ENCODE results near the gene KCNMB2. TPM values are rescaled to one million over a fixed set of nuclear protein-coding genes. Genes with fewer than 3 reads are reported as not detected.

The KCNMB2 gene
- total and polyA plus RNA-seq, 2 experiments from 2014 or later: 2.4 TPM; not detected in 1

DNA sequence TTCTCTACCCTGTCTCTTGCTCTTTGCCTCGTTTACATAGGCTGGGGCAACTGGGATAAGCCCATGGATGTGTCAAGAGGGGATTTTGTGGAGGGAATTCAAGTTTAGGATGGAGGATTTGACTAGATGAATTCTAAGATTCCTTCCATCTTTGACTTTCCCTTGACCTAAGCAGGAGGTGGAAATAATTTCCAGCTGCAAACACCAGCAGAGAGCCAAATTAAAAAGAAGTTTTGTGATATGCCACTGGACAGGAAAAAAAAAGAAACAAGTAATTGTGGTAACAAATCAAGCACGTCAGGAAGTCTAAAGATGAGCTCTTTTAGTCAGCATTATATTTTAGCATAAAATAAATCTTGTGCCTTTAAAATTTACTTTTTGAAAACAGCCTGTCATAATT, 49.8 kb downstream of the KCNMB2 start:
- 63% methylated on average over 2 of the region's 2 CpGs for WGBS (ENCODE audit: low lambda C conversion rate, missing lambda C conversion rate)
- Histone ChIP-seq H3K36me3 (replicated peaks; ENCODE audit: insufficient read depth, low read depth) (no peaks in the 10 kb centered on the region), H3K4me1 (ENCODE audit: insufficient read depth) (no peaks in the 10 kb centered on the region)

DNA sequence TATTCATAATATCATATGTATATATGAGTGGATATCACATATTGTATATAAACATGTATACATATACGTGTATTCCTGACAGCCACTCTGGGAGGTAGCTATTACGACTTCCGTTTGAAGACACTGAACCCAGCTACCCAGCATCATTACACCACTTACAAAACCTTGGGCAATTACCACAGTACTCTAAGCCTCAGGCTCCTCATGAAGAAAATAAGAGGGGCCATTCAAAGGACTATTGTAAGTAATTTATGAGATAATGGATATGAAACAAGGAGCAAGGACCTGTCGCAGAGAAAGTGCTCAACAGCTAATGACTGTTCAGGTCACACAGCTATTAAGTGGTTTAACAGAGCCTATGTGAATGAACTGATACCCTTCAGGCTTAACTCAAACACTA, 52.4 kb downstream of the KCNMB2 start:
- Histone ChIP-seq H3K4me1 (ENCODE audit: insufficient read depth) (no peaks in the 10 kb centered on the region), H3K9me3 (ENCODE audit: low read depth) (no peaks in the 10 kb centered on the region), H3K36me3 (replicated peaks; ENCODE audit: insufficient read depth, low read depth) (no peaks in the 10 kb centered on the region), H2AFZ (no peak overlapping the region), H3K27me3 (no peaks in the 10 kb centered on the region), H3K79me2 (no peaks in the 10 kb centered on the region), H4K20me1 (ENCODE audit: insufficient read depth, poor library complexity, severe bottlenecking) (no peaks in the 10 kb centered on the region), H3K4me2 (no peak overlapping the region), H3K4me3 (no peak overlapping the region), H3K27ac (no peak overlapping the region), H3K9me2 (replicated peaks; ENCODE audit: insufficient read depth) (no peaks in the 10 kb centered on the region)
- WGBS (ENCODE audit: low lambda C conversion rate, missing lambda C conversion rate): 63% methylated on average over 4 of the region's 4 CpGs
- TF ChIP-seq EZH2 (IDR thresholded peaks at IDR 0.05; ENCODE audit: borderline replicate concordance): no peak
- TF ChIP-seq, protein P1, sequence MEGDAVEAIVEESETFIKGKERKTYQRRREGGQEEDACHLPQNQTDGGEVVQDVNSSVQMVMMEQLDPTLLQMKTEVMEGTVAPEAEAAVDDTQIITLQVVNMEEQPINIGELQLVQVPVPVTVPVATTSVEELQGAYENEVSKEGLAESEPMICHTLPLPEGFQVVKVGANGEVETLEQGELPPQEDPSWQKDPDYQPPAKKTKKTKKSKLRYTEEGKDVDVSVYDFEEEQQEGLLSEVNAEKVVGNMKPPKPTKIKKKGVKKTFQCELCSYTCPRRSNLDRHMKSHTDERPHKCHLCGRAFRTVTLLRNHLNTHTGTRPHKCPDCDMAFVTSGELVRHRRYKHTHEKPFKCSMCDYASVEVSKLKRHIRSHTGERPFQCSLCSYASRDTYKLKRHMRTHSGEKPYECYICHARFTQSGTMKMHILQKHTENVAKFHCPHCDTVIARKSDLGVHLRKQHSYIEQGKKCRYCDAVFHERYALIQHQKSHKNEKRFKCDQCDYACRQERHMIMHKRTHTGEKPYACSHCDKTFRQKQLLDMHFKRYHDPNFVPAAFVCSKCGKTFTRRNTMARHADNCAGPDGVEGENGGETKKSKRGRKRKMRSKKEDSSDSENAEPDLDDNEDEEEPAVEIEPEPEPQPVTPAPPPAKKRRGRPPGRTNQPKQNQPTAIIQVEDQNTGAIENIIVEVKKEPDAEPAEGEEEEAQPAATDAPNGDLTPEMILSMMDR (IDR thresholded peaks at IDR 0.05; ENCODE audit: poor library complexity): no peak
- TF ChIP-seq EZH2phosphoT487 (IDR thresholded peaks at IDR 0.05; ENCODE audit: low read depth, severe bottlenecking, unreplicated experiment): no peak
- no peak for DNase-seq (ENCODE audit: low spot score)

More for the DNA sequence above, 49.8 kb downstream of the KCNMB2 start:
- no peaks in the 10 kb centered on the region for H4K20me1 ChIP-seq (ENCODE audit: insufficient read depth, poor library complexity, severe bottlenecking)
- TF ChIP-seq EZH2 (IDR thresholded peaks at IDR 0.05; ENCODE audit: borderline replicate concordance) (no peak), EZH2phosphoT487 (IDR thresholded peaks at IDR 0.05; ENCODE audit: low read depth, severe bottlenecking, unreplicated experiment) (no peak)
- TF ChIP-seq, protein P1 (IDR thresholded peaks at IDR 0.05; ENCODE audit: poor library complexity): no peak
- H3K9me2 ChIP-seq (replicated peaks; ENCODE audit: insufficient read depth): no peaks in the 10 kb centered on the region
- no peak for DNase-seq (ENCODE audit: low spot score)
- H2AFZ ChIP-seq: no peak overlapping the region
- H3K4me2 ChIP-seq: no peak overlapping the region
- H3K27me3 ChIP-seq: no peaks in the 10 kb centered on the region
- H3K79me2 ChIP-seq: no peaks in the 10 kb centered on the region
- H3K4me3 ChIP-seq: no peak overlapping the region
- H3K9me3 ChIP-seq (ENCODE audit: low read depth): no peaks in the 10 kb centered on the region
- H3K27ac ChIP-seq: no peak overlapping the region

DNA sequence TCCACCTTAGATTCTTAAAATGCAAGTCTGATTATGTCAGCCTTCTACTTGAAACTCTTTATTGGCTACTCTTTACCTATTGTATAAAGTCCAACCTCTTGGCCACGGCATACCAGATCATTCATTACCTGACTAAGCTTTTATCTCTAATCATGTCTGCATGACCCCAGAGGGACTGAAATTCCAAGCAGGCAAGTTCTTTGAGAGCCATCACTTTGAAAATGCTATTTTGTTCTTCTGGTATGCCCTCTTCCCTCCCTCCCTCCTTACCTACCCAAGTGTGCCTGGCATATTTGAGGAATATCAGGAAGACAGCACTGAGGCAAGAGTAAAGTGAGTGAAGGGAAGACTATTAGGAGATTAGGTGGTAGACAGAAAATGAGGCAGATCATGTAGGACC, 57.5 kb downstream of the KCNMB2 start:
- TF ChIP-seq EZH2phosphoT487 (IDR thresholded peaks at IDR 0.05; ENCODE audit: low read depth, severe bottlenecking, unreplicated experiment) (no peak), EZH2 (IDR thresholded peaks at IDR 0.05; ENCODE audit: borderline replicate concordance) (no peak)
- TF ChIP-seq, protein P1 (IDR thresholded peaks at IDR 0.05; ENCODE audit: poor library complexity): no peak
- no peaks in the 10 kb centered on the region for H3K27me3 ChIP-seq
- H3K9me2 ChIP-seq (replicated peaks; ENCODE audit: insufficient read depth): no peaks in the 10 kb centered on the region
- no peak overlapping the region for H3K4me3 ChIP-seq
- H2AFZ ChIP-seq: no peak overlapping the region
- no peaks in the 10 kb centered on the region for H3K9me3 ChIP-seq (ENCODE audit: low read depth)
- H3K4me1 ChIP-seq (ENCODE audit: insufficient read depth): no peaks in the 10 kb centered on the region
- no peaks in the 10 kb centered on the region for H4K20me1 ChIP-seq (ENCODE audit: insufficient read depth, poor library complexity, severe bottlenecking)
- H3K36me3 ChIP-seq (replicated peaks; ENCODE audit: insufficient read depth, low read depth): no peaks in the 10 kb centered on the region
- no peak overlapping the region for H3K27ac ChIP-seq
- H3K79me2 ChIP-seq: no peaks in the 10 kb centered on the region
- H3K4me2 ChIP-seq: no peak overlapping the region
- no peak for DNase-seq (ENCODE audit: low spot score)
- 46% methylated on average over 1 of the region's 1 CpG for WGBS (ENCODE audit: low lambda C conversion rate, missing lambda C conversion rate)

DNA sequence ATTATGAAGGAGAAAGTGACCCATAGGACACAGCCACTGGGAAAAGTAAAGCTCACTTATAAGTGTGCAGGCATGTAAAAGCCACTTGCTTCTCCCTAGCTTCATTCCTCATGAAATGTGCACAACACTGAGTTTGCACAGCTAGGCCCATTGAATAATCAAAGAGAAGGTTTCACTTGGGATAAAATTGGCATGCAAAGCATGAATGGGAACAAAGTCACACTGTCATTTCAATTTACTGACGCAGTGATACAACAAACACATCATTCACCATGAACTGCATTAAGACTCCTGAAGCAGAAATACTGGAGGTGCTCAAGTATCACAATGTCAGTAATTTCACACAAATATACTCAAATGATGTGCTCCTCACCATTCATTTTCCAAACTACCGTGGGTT, 61.1 kb downstream of the KCNMB2 start:
- no peak for DNase-seq (ENCODE audit: low spot score)
- no peaks in the 10 kb centered on the region for H3K9me2 ChIP-seq (replicated peaks; ENCODE audit: insufficient read depth)
- H4K20me1 ChIP-seq (ENCODE audit: insufficient read depth, poor library complexity, severe bottlenecking): no peaks in the 10 kb centered on the region
- WGBS (ENCODE audit: low lambda C conversion rate, missing lambda C conversion rate): 93% methylated on average over 2 of the region's 2 CpGs
- H3K36me3 ChIP-seq (replicated peaks; ENCODE audit: insufficient read depth, low read depth): no peaks in the 10 kb centered on the region
- H2AFZ ChIP-seq: no peak overlapping the region
- no peak overlapping the region for H3K27ac ChIP-seq
- no peak overlapping the region for H3K4me2 ChIP-seq
- TF ChIP-seq EZH2 (IDR thresholded peaks at IDR 0.05; ENCODE audit: borderline replicate concordance) (no peak), EZH2phosphoT487 (IDR thresholded peaks at IDR 0.05; ENCODE audit: low read depth, severe bottlenecking, unreplicated experiment) (no peak)
- TF ChIP-seq, protein P1 (IDR thresholded peaks at IDR 0.05; ENCODE audit: poor library complexity): no peak
- H3K4me1 ChIP-seq (ENCODE audit: insufficient read depth): no peaks in the 10 kb centered on the region
- no peak overlapping the region for H3K4me3 ChIP-seq
- no peaks in the 10 kb centered on the region for H3K9me3 ChIP-seq (ENCODE audit: low read depth)
- H3K27me3 ChIP-seq: no peaks in the 10 kb centered on the region
- no peaks in the 10 kb centered on the region for H3K79me2 ChIP-seq

All from hepatocyte (in vitro differentiated cells).